NCI-H510A (cell line): ENCODE results near the gene RAD51.
"Not testable (repeated sequence)": the region's sequence is repeated elsewhere in the genome, so short reads cannot be mapped to it uniquely, and the experiment has no call there.

ENCODE experiments used
- DNase-seq: peaks from one replicate; lab custom pipeline; 2025; lab: John Stamatoyannopoulos, UW

Gene RAD51

DNA sequence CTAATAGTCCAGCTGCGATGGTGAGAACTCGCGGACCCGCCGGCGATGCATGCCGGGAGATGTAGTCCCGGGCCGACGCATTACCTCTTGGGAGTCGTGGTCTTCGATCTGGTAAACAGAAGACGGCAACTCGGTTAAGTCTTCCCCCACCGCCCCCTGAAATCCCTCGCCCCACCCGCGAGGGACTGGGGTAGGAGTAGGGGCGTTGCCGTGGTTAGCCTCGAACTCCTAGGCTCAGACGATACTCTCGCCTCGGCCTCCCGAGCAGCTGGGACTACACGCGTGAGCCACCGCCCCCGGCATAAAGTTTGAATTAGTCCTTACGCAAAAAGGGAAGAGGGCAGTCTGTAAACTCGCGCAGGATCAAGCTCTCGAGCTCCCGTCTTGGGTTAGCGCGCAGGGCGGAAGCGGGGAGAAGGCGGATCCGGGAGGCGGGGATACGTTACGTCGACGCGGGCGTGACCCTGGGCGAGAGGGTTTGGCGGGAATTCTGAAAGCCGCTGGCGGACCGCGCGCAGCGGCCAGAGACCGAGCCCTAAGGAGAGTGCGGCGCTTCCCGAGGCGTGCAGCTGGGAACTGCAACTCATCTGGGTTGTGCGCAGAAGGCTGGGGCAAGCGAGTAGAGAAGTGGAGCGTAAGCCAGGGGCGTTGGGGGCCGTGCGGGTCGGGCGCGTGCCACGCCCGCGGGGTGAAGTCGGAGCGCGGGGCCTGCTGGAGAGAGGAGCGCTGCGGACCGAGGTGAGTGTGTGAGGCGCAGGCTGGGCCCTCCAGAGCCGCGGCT, at the start of gene RAD51:
RAD51 (plus strand) TSS at position 487 of the 781 bp plus-strand sequence. CDS start 3,585 bp downstream, outside the sequence.
- DNase-seq = peak; percentile 80

DNA sequence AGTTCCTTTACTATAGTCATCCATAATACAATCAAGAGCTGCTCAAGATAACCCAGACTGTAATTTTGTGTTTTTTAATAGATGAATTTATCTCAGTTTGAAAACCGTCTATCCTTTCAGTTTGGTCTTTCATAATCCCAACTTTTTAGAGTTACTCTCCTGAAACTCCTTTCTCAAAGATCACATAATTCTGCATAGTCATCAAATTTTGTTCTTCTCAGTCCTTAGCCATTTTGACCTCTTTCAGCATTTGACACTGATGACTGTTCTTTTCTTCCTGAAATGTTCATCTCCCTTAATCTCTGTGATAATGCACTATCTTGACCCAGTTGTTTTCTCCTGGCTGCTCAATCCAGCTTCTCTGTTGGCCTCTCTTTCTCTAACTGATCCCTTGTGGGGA, 47.5 kb upstream of the RAD51 start:
- DNase-seq = no peak

DNA sequence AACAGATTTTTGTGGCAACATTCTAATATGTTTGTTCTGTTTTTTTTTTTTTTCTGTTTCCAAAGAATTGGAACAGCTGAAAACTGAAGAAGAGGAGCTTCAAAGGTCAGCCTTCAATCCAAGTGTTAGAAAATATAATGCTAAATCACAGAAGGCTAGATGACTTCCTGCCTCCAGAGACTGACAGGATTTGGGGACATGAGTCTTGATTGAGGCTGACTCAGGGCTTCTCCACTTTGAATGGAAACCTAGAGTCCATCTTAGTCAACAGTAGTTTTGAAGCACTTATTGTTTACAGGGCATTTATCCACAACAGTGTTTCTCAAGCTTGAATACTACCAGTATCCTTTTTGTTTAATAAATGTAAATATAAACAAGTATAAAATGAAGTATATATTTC, 44.5 kb upstream of the RAD51 start:
- DNase-seq = no peak

DNA sequence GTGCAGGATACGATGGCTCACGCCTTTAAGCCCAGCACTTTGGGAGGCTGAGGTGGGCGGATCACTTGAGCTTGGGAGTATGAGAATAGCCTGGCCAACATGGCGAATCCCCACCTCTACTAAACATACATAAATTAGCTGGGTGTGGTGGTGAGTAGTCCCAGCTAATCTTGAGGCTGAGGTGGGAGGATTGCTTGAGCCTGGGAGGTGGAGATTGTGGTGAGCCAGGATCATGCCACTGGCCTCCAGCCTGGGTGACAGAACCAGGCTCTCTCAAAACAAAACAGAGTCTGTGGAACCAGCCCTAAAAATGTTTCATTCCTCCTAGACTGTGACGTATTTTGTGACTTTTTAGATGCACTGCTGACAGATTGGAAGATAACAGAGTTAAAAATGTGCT, 34.3 kb upstream of the RAD51 start:
- no peak for DNase-seq

DNA sequence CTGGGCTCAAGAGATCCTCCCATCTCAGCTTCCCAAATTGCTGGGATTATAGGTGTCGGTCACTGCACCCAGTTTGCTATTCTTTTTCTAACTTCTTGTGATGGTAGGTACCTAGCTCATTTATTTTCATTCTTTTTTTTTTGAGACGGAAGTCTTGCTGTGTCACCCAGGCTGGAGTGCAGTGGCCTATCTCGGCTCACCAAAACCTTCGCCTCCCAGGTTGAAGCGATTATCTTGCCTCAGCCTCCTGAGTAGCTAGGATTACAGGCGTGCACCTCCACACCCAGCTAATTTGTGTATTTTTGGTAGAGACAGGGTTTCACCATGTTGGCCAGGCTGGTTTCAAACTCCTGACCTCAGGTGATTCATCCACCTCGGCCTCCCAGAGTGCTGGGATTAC, 30.1 kb upstream of the RAD51 start:
- DNase-seq = no peak

DNA sequence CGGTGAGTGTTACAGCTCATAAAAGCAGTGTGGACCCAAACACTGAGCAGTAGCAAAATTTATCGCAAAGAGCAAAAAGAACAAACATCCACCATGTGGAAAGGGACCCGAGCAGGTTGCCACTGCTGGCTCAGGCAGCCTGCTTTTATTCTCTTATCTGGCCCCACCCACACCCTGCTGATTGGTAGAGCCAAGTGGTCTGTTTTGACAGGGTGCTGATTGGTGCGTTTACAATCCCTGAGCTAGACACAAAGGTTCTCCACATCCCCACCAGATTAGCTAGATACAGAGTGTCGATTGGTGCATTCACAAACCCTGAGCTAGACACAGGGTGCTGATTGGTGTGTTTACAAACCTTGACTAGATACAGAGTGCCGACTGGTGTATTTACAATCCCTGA, 18.7 kb upstream of the RAD51 start:
- DNase-seq = not testable (repeated sequence)

DNA sequence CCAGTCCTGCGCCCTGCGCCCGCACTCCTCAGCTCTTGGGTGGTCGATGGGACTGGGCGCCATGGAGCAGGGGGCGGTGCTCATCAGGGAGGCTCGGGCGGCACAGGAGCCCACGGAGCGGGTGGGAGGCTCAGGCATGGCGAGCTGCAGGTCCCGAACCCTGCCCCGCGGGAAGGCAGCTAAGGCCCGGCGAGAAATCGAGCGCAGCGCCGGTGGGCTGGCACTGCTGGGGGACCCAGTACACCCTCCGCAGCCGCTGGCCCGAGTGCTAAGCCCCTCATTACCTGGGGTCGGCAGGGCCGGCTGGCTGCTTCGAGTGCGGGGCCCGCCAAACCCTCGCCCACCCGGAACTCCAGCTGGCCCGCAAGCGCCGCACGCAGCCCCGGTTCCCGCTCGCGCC, 18.1 kb upstream of the RAD51 start:
- not testable (repeated sequence) for DNase-seq

DNA sequence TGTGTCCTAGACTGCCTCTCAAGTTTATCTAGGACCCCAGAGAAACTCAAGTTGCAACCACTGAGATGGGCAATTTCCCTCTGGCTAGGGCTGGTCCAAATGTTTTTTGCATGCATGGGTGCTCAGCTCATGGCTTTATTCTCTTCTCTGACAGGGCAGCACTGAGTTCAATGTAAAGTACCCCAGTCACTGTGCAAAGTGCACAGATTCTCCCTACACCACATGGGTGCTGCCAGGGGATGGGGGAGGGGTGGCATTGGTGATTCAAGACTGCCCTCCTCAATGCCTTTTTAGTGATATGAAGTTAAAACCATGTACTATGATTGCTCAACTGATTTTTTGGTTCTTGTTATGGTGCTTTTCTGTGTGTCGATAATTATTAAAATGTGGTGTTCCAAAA, 14.8 kb upstream of the RAD51 start:
- DNase-seq = no peak

DNA sequence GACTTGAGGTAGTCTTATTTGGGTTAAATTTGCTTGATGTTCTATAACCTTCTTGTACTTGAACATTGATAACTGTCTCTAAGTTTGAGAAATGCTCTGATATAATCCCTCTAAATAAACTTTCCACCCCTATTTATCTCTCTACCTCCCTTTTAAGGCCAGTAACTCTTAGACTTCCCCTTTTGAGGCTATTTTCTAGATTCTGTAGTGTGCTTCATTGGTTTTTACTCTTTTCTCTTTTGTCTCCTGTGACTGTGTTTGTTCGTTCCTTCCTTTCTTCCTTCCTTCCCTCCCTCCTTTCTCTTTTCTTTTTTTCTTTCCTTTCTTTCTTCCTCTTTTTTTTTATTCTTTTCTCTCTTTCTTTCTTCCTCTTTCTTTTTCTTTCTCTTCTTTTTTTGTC, 14.0 kb upstream of the RAD51 start:
- DNase-seq = not testable (repeated sequence)

DNA sequence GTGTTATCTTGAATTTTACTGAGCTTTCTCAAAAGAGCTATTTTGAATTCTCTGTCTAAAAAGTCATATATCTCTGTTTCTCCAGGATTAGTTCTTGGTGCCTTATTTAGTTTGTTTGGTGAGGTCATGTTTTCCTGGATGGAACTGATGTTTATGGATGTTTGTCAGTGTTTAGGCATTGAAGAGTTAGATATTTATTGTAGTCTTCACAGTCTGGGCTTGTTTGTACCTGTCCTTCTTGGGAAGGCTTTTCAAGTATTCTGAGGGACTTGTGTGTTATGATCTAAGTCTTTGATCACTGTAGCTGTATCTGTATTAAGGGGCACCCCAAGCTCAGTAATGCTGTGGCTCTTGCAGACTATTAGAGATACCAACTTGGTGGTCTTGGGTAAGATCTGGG, 10.6 kb upstream of the RAD51 start:
- DNase-seq = no peak

DNA sequence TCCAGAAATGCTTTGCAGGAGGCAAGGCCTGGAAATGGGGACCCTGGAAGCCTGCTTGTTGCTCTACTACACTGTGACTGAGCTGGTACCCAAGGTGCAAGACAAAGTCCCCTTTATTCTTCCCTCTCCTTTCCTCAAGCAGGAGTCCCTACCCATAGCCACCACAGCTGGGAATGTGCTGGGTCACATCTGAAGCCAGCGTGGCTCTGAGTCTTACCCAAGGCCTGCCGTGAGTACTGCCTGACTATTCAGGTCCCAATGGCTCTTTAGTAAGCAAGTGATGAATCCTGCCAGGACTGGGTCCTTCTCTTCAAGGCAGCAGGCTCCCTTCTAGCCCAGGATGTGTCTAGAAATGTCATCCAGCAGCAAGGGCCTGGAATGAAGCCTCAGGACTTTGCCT, 9.6 kb upstream of the RAD51 start:
- no peak for DNase-seq

DNA sequence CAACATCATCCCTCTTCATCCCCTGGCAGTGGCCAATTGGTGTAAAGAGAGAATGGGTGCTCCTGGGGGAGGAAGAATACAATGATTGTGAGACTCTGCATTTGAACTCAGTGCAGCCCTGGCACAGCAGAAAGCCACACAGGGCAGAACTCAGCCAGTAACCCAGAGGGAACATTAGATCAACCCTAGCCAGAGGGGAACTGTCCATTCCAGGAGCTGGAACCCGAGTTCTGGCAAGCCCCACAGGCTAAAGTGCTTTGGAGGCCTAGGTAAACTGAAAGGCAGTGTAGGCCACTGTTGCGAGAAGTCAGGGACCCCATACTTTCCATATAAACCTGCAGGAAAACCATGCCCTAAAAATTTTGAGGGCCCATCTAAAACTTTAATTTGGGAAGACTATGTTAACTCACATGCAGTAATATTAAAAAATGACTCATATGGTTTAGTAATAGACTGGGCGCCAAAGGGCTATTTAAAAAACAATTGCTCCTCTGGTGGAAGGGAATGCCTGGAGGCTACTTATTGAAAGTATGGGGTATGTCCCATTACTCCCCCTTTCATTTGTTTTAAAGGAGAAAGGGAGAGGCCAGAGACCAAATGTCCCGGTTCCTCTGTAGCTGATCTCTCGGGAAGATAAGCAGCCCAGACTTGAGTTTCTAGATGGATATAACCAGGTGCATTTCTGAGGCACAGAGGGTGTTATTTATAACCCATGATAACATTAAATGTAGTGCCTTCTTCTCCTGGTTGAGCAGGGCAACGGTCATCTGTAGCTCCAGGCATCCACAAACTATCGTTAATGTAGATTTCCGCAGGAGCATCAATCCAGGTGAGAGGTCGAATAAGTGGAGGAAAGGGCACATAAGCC, 5.8 kb upstream of the RAD51 start:
- DNase-seq = no peak

DNA sequence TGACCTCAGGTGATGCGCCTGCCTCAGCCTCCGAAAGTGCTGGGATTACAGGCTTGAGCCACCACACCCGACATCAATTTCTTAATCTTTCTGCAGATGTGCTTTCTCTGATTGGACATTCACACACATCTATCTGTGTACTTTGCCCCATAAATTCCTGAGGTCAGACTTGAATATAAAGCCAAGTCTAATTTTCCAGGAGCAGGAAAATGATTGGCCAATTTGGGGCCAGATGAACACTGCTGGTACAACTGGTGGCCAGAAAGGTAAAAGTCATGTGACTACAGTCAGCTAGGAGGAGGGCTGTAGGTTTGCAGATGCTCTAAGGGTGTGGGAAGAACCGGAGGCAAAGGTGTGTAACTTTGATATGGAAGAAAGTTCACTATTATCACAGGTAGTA, 3.2 kb upstream of the RAD51 start:
- no peak for DNase-seq

DNA sequence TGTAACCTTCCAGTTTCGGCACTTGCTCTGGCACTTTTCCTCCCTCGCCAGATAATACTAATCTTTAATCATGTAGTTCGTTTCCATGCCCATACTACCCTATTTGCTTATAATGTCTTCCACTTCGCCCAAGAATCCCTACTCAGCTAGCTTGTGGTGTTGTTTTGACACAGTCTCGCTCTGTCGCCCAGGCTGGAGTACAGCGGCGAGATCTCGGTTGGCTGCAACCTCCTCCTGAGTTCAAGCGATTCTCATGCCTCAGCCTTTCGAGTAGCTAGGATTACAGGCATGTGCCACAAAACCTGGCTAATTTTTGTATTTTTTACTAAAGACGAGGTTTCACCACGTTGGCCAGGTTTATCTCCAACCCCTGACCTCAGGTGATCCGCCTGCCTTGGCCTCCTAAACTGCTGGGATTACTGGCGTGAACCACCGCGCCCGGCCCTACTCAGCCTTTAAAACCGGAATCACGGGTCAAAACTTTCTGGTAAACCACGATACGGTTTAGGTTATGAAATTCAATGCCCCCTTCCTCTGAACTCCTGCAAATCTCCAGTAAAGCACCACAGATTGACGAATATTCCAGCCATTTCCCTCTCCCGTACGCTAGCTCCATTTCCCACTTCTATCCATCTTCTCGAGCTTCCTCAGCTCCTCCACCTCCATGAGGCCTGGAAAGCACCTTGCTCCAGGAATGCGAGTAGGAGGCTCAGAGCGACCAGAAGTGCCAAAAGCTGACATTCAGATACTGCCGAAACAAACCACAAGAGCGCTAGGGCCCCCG, 878 bp upstream of the RAD51 start:
- DNase-seq = no peak

DNA sequence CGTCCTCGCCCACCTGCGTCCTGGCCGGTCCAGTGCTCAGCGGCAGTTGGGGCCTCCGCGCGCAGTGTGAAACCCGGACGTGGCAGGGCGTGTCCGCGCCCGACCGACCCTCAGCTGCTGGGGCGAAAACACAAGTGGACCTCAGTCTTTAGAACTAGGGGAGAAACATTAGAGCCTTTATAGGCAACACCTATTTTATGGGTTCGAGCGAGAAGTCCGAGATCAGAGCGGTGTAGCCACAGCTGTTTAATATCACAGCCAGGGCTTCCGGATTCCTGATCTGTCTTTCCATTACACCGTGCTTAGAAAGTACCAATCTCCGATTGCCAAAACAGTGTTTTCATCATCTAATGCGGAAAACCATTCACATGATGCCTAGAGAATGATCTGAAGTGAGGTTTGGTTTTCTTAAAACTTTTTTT, 506 bp downstream of the RAD51 start:
- DNase-seq = no peak

DNA sequence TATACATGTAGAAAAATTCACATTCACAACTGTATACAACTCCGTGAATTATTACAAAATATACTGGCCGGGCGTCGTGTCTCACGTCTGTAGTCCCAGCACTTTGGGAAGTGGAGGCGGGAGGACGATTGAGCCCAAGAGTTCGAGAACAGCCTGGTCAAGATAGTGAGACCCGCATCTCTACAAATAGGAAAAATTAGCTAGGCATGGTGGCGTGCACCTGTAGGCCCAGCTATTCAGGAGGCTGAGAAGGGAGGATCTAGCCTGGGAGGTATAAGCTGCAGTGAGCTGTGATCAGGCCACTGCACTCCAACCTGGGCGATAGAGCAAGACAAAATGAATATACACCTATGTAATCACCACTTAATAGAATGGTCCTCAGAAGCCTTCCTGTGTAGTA, 1.3 kb downstream of the RAD51 start:
- DNase-seq = no peak

DNA sequence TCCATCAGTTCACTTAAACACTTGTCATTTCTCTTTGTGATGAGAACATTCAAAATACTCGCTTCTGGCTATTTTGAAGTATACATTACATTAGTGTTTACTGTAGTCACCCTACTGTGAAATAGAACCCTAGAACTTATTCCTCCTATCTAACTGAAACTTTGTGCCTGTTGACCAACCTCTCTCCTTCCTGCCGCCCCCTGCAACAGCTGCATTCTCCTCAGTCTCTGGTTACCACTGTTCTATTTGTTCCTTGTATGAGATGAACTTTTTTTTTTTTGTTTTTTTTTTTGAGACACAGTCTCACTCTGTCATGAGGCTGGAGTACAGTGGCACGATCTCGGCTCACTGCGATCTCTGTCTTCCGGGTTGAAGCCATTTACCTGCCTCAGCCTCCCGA, 2.9 kb downstream of the RAD51 start:
- no peak for DNase-seq

DNA sequence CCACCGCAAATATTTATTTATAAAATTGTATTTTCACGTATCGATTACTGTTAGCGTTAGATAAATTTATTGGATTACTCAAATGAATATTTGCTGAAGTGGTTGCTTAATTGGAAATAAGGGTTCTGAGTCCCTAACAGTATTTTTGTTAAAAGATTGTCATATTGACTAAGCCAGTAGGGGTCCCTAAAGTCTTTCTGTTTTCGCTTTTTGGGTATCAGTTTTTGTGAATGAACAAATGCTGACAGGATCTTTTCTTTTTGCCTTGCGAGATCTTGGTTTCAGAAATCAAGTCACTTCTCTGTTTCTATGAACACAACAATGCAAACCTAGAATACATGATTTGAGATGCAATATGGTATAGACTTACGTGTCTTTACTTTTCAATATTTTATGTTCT, 7.1 kb downstream of the RAD51 start:
- DNase-seq = no peak

DNA sequence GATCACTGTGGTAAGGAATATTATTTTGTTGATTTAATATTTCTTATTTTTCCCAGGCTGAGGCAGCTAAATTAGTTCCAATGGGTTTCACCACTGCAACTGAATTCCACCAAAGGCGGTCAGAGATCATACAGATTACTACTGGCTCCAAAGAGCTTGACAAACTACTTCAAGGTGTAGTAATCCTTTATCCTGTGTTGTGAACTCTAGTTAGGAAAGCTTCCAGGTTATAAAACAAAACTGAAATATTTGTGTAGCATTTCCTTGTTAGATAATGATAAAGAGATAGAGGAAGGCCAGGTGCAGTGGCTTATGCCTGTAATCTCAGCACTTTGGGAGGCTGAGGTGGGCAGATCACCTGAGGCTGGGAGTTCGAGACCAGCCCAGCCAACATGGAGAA, 11.1 kb downstream of the RAD51 start:
- no peak for DNase-seq

DNA sequence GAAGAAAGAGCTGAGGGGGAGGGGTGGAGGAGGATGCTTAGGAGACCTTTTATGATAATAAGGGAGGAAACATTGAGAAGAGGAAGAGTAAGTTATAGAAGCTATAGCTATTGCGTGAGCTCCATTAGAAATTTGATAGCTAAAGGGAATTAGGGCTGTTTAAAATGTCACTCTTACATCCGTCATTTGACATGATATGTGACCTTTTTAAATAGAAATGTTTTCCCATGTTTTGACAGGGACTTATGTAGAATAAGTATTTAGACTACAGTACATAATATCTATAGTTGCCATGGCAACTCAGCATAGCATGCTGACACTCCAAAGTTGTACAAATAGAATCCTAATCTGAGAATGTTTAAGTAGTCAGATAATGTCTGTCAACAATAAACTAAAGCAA, 19.2 kb downstream of the RAD51 start:
- no peak for DNase-seq

DNA sequence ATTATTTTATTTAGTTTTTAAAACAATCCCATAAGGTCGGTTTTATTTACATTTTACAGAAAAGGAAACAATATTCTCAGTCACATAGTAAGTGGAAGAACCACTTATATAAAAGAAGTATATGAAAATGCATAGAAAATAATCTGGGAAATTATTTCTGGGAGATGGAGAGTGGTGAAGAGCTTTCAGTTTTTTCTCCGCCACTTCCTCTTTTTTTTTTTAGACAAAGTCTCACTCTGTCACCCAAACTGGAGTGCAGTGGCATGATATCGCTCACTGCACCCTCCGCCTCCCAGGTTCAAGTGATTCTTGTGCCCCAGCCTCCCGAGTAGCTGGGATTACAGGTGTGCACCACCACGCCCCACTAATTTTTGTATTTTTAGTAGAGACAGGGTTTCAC, 21.2 kb downstream of the RAD51 start:
- DNase-seq = no peak

DNA sequence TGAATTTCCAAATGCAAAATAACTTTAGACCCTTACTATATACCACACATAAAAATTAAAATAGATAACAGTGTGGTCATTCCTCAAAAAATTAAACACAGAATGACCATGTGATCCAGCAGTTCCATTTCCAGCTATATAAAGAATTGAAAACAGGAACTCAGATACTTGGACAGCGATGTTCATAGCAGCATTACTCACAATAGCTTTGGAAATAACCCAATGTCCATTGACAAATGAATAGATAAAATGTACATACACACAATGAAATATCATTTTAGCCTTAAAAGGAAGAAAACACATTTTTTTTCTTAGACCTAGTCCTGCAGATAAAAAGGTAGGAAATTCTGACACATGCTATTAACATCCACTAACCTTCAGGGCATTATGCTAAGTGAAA, 26.7 kb downstream of the RAD51 start:
- no peak for DNase-seq

DNA sequence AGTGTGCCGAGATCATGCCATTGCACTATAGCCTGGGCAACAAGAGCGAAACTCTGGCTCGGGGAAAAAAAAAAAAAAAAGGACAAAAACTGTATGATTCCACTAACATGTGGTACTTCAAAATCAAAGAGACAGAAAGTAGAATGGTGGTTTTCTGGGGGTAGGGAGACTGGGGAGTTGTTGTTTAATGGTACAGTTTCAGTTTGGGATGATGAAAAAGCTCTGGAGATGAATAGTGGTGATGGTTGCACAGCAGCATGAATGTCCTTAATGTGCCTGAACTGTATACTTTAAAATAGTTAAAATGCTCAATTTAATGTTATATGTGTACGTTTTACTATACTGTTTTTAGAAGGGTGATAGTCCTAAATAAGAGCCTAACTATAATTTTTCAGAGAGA, 27.4 kb downstream of the RAD51 start:
- DNase-seq = no peak
